A549 (cell line): ENCODE measurements around the gene PRDM2.

ENCODE experiments used
- CBX8 ChIP-seq: fragments of 200-600 bp; sonication (generic); IDR thresholded peaks from 2 replicates; pipeline ENCODE4 v1.6.1; 2016
- EP300 ChIP-seq, 2 experiments: fragments of >200 bp; sonication (Bioruptor Twin); formaldehyde crosslinking; IDR thresholded peaks; 2 replicates in 1 of 2; 3 replicates in 1 of 2; pipeline ENCODE4 v1.6.1; 2016 to 2017
- ESRRA ChIP-seq: fragments of 150-350 bp; IDR thresholded peaks from 2 replicates; pipeline ENCODE4 v1.6.1; 2014; ENCODE audit warnings: mild to moderate bottlenecking, low read length, borderline replicate concordance
- POLR2A ChIP-seq: IDR thresholded peaks from 2 replicates; pipeline ENCODE4 v1.6.1; 2012; ENCODE audit warnings: mild to moderate bottlenecking, low read length
- RCOR1 ChIP-seq: fragments of 150-350 bp; IDR thresholded peaks from 2 replicates; pipeline ENCODE4 v1.6.1; 2014; ENCODE audit warnings: antibody characterized with exemption, low read length, low read depth
- RNF2 ChIP-seq: fragments of 200-600 bp; sonication (generic); IDR thresholded peaks from 2 replicates; pipeline ENCODE4 v1.6.1; 2016; ENCODE audit warnings: low read depth, mild to moderate bottlenecking, antibody characterized with exemption, moderate library complexity, borderline replicate concordance
- TF ChIP-seq, protein P1 (sequence below): fragments of >200 bp; sonication (Bioruptor Twin); formaldehyde crosslinking; IDR thresholded peaks from 3 replicates; pipeline ENCODE4 v1.5.1; 2016
- TF ChIP-seq, protein P2 (sequence below): fragments of 200-600 bp; sonication (generic); IDR thresholded peaks from 2 replicates; pipeline ENCODE4 v1.6.1; 2016; ENCODE audit warnings: antibody characterized with exemption, mild to moderate bottlenecking, moderate library complexity
- TF ChIP-seq, protein P3 (sequence below): IDR thresholded peaks from 2 replicates; pipeline ENCODE4 v1.6.1; 2012

DNA sequence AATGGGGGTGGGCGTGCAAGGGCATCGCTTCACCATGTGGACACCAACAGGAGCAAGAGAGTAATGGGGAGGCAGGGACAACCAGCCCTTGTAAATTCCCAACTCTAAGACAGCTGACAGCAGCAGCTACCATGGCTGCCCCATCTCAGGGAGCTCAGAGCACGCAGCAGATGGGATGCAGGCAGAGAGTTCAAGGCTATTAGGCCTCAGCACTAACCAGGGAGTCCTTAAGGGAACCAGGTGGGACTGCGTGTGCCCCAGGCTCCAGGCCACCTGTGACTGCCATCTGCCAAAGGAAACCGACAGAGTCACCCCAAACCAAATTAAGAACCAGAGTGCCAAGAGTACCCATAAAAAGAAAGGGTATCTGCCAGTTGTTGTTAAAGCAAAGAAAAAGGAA lies 33.7 kb upstream of the PRDM2 start:
- TF ChIP-seq, protein P1, sequence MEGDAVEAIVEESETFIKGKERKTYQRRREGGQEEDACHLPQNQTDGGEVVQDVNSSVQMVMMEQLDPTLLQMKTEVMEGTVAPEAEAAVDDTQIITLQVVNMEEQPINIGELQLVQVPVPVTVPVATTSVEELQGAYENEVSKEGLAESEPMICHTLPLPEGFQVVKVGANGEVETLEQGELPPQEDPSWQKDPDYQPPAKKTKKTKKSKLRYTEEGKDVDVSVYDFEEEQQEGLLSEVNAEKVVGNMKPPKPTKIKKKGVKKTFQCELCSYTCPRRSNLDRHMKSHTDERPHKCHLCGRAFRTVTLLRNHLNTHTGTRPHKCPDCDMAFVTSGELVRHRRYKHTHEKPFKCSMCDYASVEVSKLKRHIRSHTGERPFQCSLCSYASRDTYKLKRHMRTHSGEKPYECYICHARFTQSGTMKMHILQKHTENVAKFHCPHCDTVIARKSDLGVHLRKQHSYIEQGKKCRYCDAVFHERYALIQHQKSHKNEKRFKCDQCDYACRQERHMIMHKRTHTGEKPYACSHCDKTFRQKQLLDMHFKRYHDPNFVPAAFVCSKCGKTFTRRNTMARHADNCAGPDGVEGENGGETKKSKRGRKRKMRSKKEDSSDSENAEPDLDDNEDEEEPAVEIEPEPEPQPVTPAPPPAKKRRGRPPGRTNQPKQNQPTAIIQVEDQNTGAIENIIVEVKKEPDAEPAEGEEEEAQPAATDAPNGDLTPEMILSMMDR = no peak
- no peak for TF ChIP-seq RCOR1
- TF ChIP-seq, protein P2, sequence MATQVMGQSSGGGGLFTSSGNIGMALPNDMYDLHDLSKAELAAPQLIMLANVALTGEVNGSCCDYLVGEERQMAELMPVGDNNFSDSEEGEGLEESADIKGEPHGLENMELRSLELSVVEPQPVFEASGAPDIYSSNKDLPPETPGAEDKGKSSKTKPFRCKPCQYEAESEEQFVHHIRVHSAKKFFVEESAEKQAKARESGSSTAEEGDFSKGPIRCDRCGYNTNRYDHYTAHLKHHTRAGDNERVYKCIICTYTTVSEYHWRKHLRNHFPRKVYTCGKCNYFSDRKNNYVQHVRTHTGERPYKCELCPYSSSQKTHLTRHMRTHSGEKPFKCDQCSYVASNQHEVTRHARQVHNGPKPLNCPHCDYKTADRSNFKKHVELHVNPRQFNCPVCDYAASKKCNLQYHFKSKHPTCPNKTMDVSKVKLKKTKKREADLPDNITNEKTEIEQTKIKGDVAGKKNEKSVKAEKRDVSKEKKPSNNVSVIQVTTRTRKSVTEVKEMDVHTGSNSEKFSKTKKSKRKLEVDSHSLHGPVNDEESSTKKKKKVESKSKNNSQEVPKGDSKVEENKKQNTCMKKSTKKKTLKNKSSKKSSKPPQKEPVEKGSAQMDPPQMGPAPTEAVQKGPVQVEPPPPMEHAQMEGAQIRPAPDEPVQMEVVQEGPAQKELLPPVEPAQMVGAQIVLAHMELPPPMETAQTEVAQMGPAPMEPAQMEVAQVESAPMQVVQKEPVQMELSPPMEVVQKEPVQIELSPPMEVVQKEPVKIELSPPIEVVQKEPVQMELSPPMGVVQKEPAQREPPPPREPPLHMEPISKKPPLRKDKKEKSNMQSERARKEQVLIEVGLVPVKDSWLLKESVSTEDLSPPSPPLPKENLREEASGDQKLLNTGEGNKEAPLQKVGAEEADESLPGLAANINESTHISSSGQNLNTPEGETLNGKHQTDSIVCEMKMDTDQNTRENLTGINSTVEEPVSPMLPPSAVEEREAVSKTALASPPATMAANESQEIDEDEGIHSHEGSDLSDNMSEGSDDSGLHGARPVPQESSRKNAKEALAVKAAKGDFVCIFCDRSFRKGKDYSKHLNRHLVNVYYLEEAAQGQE = no peak
- TF ChIP-seq, protein P3, sequence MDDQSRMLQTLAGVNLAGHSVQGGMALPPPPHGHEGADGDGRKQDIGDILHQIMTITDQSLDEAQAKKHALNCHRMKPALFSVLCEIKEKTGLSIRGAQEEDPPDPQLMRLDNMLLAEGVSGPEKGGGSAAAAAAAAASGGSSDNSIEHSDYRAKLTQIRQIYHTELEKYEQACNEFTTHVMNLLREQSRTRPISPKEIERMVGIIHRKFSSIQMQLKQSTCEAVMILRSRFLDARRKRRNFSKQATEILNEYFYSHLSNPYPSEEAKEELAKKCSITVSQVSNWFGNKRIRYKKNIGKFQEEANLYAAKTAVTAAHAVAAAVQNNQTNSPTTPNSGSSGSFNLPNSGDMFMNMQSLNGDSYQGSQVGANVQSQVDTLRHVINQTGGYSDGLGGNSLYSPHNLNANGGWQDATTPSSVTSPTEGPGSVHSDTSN = no peak
- no peak for TF ChIP-seq CBX8
- no peak for TF ChIP-seq EP300 (IDR thresholded peaks at IDR 0.05)
- TF ChIP-seq POLR2A = no peak
- no peak for TF ChIP-seq ESRRA
- no peak for TF ChIP-seq RNF2
